ENCODE results near the gene GPATCH1.
A peak's percentile ranks its signal among the peaks of the same experiment; 100 is the strongest.

GPATCH1 gene

GRCh38 chr19:33080761-33081681, at the start of gene GPATCH1:
GPATCH1 (plus strand) TSS chr19:33081181; CDS start chr19:33081194, 13 bp downstream.
- TF ChIP-seq CTCF (conservative IDR thresholded peaks at IDR 0.05), result no peak
- peak within 1 kb of the TSS; percentile 89 for H3K27ac ChIP-seq

- TF ChIP-seq CTCF (conservative IDR thresholded peaks at IDR 0.05), result no peak
- H3K27ac ChIP-seq, result peak overlapping the region; percentile 85
These were observed 48.7 kb upstream of the GPATCH1 start for GRCh38 chr19:33032218-33032781.

DNA sequence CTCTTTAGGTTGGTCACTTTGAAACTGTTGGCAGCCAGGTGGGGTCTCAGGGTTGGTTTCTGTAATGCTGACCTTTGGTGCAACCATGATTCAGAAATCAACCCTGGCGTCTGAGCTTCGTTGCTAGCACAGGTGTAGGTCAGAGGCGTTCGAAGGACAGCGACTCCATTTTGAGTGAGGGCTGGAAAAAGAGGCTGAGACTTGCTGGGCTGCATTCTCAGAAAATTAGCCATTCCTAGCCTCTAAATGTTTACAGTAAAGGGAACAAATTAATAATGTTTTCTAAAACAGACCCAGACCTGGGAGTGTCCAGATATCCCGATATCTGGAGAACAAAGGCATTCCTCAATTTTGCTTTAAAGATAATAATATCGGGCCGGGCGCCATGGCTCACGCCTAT, 45.5 kb upstream of the GPATCH1 start:
- H3K27ac ChIP-seq, result no peak overlapping the region
- TF ChIP-seq CTCF (conservative IDR thresholded peaks at IDR 0.05), result no peak

DNA sequence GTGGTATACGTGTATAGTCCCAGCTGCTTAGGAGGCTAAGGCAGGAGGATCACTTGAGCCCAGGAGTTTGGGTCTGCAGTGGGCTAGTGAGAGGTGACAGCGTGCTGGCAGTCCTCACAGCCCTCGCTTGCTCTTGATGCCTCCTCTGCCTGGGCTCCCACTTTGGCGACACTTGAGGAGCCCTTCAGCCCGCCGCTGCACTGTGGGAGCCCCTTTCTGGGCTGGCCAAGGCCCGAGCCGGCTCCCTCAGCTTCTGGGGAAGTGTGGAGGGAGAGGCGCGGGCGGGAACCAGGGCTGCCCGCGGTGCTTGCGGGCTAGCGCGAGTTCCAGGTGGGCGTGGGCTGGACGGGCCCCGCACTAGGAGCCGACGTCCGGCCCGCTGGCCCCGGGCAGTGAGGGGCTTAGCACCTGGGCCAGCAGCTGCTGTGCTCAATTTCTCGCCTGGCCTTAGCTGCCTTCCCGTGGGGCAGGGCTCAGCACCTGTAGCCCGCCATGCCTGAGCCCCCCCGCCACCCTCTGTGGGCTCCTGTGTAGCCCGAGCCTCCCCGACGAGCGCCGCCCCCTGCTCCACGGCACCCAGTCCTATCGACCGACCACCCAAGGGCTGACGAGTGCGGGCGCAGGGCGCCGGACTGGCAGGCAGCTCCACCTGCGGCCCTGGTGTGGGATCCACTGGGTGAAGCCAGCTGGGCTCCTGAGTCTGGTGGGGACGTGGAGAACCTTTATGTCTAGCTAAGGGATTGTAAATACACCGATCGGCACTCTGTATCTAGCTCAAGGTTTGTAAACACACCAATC, 44.4 kb upstream of the GPATCH1 start:
- peak overlapping the region; percentile 34; the same call in 1 of the 2 replicates for H3K27ac ChIP-seq

DNA sequence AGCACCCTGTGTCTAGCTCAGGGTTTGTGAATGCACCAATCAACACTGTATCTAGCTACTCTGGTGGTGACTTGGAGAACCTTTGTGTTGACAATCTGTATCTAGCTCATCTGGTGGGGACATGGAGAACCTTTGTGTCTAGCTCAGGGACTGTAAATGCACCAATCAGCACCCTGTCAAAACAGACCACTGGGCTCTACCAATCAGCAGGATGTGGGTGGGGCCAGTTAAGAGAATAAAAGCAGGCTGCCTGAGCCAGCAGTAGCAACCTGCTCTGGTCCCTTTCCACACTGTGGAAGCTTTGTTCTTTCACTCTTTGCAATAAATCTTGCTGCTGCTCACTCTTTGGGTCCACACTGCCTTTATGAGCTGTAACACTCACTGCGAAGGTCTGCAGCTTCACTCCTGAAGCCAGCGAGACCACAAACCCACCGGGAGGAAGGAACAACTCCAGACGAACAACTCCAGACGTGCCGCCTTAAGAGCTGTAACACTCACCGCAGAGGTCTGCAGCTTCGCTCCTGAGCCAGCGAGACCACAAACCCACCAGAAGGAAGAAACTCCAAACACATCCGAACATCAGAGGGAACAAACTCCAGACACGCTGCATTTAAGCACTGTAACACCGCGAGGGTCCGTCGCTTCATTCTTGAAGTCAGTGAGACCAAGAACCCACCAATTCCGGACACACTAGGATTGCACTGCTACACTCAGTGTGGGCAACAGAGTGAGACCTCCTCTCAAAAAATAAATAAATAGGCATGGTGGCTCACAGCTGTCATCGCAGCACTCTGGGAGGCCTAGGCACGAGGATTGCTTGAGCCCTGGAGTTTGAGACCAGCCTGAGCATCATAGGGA, 43.6 kb upstream of the GPATCH1 start:
- H3K27ac ChIP-seq, result peak overlapping the region; percentile 34; the same call in 1 of the 2 replicates

DNA sequence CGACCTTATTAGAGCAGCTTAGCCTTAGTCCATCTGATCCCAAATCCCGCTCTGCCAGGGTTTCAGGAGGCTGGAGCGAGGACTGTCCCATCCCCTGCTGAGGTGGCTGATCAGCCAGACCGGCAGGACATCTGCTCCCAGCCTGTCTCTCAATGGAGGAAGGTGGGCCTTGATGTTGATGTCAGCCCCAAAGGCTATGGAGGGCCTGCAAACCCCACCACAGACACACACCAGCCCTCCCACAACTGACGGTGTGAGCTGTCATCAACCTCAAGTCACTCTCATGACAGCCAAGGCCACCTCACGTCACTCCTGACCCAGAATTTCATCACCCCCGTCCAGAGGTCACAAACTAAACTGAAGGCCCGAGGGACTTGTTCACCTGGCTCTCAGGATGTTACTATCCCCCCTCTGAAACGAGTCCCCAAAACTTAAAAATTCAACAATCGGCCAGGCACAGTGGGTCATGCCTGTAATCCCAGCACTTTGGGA, 41.8 kb upstream of the GPATCH1 start:
- H3K27ac ChIP-seq, result peak overlapping the region; percentile 21; the same call in 1 of the 2 replicates
- no peak for TF ChIP-seq CTCF (conservative IDR thresholded peaks at IDR 0.05)

DNA sequence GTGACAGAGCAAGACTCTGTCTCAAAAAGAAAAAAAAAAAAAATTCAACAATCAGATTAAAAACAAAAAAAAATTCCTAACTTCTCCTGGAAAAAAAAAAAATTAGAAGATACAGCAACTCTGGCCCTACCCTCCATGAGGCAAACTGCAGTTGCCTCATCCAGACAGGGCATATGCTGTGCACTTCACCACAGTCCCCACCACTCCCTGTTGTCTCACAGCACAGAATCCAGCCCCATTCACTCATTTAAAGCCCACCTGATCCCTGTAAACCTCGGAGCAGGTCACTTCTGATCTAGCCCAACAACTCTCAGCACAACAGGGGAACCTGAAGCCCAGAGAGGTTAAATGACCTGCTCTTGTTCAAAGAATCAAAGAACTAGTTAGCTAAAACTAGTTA, 41.2 kb upstream of the GPATCH1 start:
- peak overlapping the region; percentile 56; the same call in 1 of the 2 replicates for H3K27ac ChIP-seq
- TF ChIP-seq CTCF (conservative IDR thresholded peaks at IDR 0.05), result no peak

Data from VCaP (cell line).